Esophagus (tissue), 2 donors: ENCODE results near the gene GZF1. TPM values are rescaled to one million over a fixed set of nuclear protein-coding genes. Genes with fewer than 3 reads are reported as not detected.

Source experiments
- H3K27ac ChIP-seq, 2 donors: one replicate each; pipeline ENCODE4 v1.5.1; 2013; ENCODE audit warnings: low read depth in 2 of 2, mild to moderate bottlenecking in 2 of 2, inconsistent platforms in 1 of 2, low read length in 1 of 2, moderate library complexity in 1 of 2
- H3K27me3 ChIP-seq, 2 donors: one replicate each; pipeline ENCODE4 v1.6.1; 2013; ENCODE audit warnings: low read length in 2 of 2, control low read depth in 1 of 2, mild to moderate bottlenecking in 1 of 2; ENCODE audit not compliant: insufficient read depth in 2 of 2, control insufficient read depth in 1 of 2
- H3K36me3 ChIP-seq, 2 donors: one replicate each; pipeline ENCODE4 v1.6.1; 2013; ENCODE audit warnings: low read length in 1 of 2; ENCODE audit not compliant: control insufficient read depth in 2 of 2, insufficient read depth in 2 of 2
- H3K4me1 ChIP-seq, 2 donors: one replicate each; pipeline ENCODE4 v1.6.1; 2013; ENCODE audit warnings: low read length in 1 of 2; ENCODE audit not compliant: control insufficient read depth in 2 of 2, insufficient read depth in 2 of 2
- H3K4me3 ChIP-seq, 2 donors: one replicate each; pipeline ENCODE4 v1.5.1; 2013; ENCODE audit warnings: low read length in 2 of 2, mild to moderate bottlenecking in 2 of 2, low read depth in 1 of 2, moderate library complexity in 1 of 2
- H3K9me3 ChIP-seq, 2 donors: one replicate each; pipeline ENCODE4 v1.6.1; 2013; ENCODE audit warnings: mild to moderate bottlenecking in 2 of 2, low read depth in 1 of 2, low read length in 1 of 2, moderate library complexity in 1 of 2; ENCODE audit not compliant: control insufficient read depth in 2 of 2, insufficient read depth in 1 of 2
- WGBS, 2 donors: extraction: QIAGEN DNeasy Blood & Tissue Kit; methylation state at CpG; one replicate each; pipeline ENCODE4 v1.1.7; 2013; 5-methylcytosine and 5-hydroxymethylcytosine counted together
- polyA plus RNA-seq, 2 donors: library from polyadenylated mRNA; stranded (reverse); fragments of 200-250 nt; gene quantifications; one replicate each; pipeline ENCODE4 v1.2.3, GENCODE V29; 2013
- donor health status: healthy with polysubstance abuse.
- donor health status: Bipolar disorder and iron deficiency.

GZF1 gene
- polyA plus RNA-seq, 2 donors = 3.2 to 3.6 TPM

GRCh38 chr20:23327617-23328333, 34.2 kb upstream of the GZF1 start:
- Histone ChIP-seq H3K4me1 (peaks cover 0 to 3% of the 10 kb centered on the region in 2 donors), H3K36me3 (no peaks in the 10 kb centered on the region), H3K27me3 (no peaks in the 10 kb centered on the region), H3K27ac (no peak overlapping the region), H3K4me3 (no peak overlapping the region), H3K9me3 (no peaks in the 10 kb centered on the region)
- 92 to 94% methylated on average over 15 of the region's 15 CpGs for WGBS, 2 donors

DNA sequence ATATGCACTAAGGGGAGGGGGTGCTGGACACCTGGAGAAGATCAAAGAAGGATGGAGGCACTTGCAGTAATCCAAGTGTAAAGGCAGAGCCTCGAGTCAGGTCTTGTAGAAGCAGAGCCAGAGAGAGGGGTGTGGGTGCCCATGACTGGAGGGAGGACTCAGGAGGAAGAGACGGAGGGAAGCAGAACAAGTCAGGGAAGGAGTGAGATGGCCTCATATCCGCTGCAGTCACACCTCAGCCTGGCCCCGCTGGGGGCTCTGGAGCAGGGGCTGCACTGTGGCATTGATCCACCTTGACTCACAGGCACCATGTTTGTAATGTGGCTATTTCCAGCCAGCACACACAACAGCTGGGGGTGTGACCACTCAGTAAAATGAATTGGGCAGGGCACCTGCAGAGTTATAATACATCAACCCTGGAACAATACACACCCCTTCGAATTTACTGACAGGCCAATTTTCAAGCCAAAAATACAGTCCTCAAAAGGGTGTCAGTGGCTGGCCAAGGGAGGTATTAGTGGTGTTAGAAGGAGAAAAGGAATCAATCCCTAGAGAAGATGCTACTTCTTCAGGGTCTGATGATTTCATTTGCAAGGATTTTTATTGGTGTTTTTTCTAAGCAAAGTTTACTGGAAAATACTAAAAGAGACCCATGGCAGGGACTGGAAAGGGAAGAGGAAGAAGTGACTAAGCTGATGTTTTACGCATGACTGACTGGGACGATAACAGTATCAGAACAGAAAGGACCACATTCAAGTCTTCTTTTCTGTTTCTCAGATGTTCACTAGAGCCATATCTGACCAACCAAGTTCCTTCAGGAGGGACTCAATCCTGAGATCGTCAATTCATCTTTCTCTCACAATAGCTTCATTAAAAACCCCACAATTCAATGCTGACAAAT, 30.3 kb upstream of the GZF1 start:
- no peaks in the 10 kb centered on the region for H3K27me3 ChIP-seq
- 66 to 74% methylated on average over 8 of the region's 8 CpGs for WGBS, 2 donors
- H3K9me3 ChIP-seq = no peaks in the 10 kb centered on the region
- H3K36me3 ChIP-seq = no peaks in the 10 kb centered on the region
- no peak overlapping the region for H3K4me3 ChIP-seq
- no peak overlapping the region for H3K27ac ChIP-seq
- H3K4me1 ChIP-seq = peaks cover 0 to 3% of the 10 kb centered on the region in 2 donors

DNA sequence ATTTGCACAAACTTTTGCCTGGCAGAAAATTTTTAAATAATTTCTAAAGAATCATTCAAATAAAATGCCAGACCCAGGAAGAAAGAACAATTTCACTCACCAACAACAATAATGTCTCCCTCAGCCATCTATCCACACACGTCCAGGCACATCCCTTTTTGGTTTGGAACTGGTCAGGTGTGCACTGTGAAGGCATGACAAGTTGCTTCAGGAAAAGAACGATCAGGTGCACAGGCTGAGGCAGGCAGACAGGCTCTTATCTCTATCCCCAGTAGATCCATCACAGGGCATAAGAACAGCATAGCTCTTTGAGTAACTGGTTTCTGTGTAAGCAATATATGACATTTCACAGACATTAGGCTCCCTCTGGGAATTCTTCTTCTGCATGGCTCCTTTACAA, 29.5 kb upstream of the GZF1 start:
- WGBS, 2 donors = 41 to 47% methylated on average over 2 of the region's 2 CpGs
- no peak overlapping the region for H3K4me3 ChIP-seq
- no peak overlapping the region for H3K27ac ChIP-seq
- no peaks in the 10 kb centered on the region for H3K9me3 ChIP-seq
- peaks cover 0 to 3% of the 10 kb centered on the region in 2 donors for H3K4me1 ChIP-seq
- no peaks in the 10 kb centered on the region for H3K27me3 ChIP-seq
- no peaks in the 10 kb centered on the region for H3K36me3 ChIP-seq

GRCh38 chr20:23334111-23334510, 27.9 kb upstream of the GZF1 start:
- Histone ChIP-seq H3K36me3 (no peaks in the 10 kb centered on the region), H3K4me3 (no peak overlapping the region), H3K9me3 (no peaks in the 10 kb centered on the region), H3K27ac (no peak overlapping the region), H3K4me1 (peaks cover 0 to 3% of the 10 kb centered on the region in 2 donors), H3K27me3 (no peaks in the 10 kb centered on the region)
- WGBS, 2 donors = 64 to 70% methylated on average over 3 of the region's 3 CpGs

- no peaks in the 10 kb centered on the region for H3K9me3 ChIP-seq
- H3K36me3 ChIP-seq = no peaks in the 10 kb centered on the region
- H3K4me3 ChIP-seq = no peak overlapping the region
- H3K27me3 ChIP-seq = no peaks in the 10 kb centered on the region
- WGBS, 2 donors = 91 to 94% methylated on average over 5 of the region's 5 CpGs
- H3K27ac ChIP-seq = no peak overlapping the region
- peaks cover 0 to 3% of the 10 kb centered on the region in 2 donors for H3K4me1 ChIP-seq
These were observed 26.5 kb upstream of the GZF1 start for GRCh38 chr20:23335521-23335920.

DNA sequence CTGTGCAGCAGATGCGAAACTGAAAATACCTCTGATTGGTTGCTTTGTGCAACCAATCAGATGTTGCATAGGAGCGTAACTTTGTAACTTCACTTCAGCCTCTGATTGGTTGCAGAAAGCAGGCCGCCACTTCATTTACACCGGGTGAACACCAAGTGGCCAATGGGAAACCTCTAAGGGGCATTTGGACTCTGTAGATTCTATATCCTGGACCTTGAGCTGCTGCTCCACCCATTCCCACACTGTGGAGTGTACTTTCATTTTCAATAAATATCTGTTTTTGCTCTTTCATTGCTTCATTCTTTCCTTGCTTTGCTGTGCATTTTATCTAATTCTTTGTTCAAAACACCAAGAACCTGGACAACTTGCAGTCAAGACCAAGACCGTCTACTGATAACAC, 25.5 kb upstream of the GZF1 start:
- Histone ChIP-seq H3K36me3 (no peaks in the 10 kb centered on the region), H3K27ac (no peak overlapping the region), H3K27me3 (no peaks in the 10 kb centered on the region), H3K9me3 (no peaks in the 10 kb centered on the region), H3K4me1 (peaks cover 0 to 3% of the 10 kb centered on the region in 2 donors), H3K4me3 (no peak overlapping the region)
- 85 to 95% methylated on average over 5 of the region's 5 CpGs for WGBS, 2 donors

GRCh38 chr20:23337312-23337711, 24.7 kb upstream of the GZF1 start:
- Histone ChIP-seq H3K27ac (no peak overlapping the region), H3K9me3 (no peaks in the 10 kb centered on the region), H3K27me3 (no peaks in the 10 kb centered on the region), H3K36me3 (no peaks in the 10 kb centered on the region), H3K4me1 (peaks cover 0 to 3% of the 10 kb centered on the region in 2 donors), H3K4me3 (no peak overlapping the region)

- no peak overlapping the region for H3K27ac ChIP-seq
- no peaks in the 10 kb centered on the region for H3K27me3 ChIP-seq
- WGBS, 2 donors = 73 to 74% methylated on average over 13 of the region's 13 CpGs
- no peak overlapping the region for H3K4me3 ChIP-seq
- no peaks in the 10 kb centered on the region for H3K9me3 ChIP-seq
- H3K36me3 ChIP-seq = no peaks in the 10 kb centered on the region
- H3K4me1 ChIP-seq = no peaks in the 10 kb centered on the region
These were observed 22.0 kb upstream of the GZF1 start for GRCh38 chr20:23339986-23340385.

- Histone ChIP-seq H3K27me3 (no peaks in the 10 kb centered on the region), H3K27ac (no peak overlapping the region), H3K9me3 (no peaks in the 10 kb centered on the region), H3K36me3 (no peaks in the 10 kb centered on the region), H3K4me1 (no peaks in the 10 kb centered on the region), H3K4me3 (no peak overlapping the region)
- 23 to 27% methylated on average over 9 of the region's 9 CpGs for WGBS, 2 donors
These were observed 21.5 kb upstream of the GZF1 start for GRCh38 chr20:23340524-23340923.
